VCaP (cell line): Measurements from ENCODE around the gene CD40.

Experiments
- H3K27ac ChIP-seq: fragments of 450-650 bp; 2 replicates; pipeline ENCODE4 v1.5.1; 2017
- CTCF ChIP-seq: fragments of 450-650 bp; conservative IDR thresholded peaks from 2 replicates; pipeline ENCODE4 v1.5.1; 2017; ENCODE audit warnings: mild to moderate bottlenecking, moderate library complexity

CD40 gene

GRCh38 chr20:46154796-46155195 is 36.7 kb downstream of the CD40 start:
- TF ChIP-seq CTCF, result no peak
- H3K27ac ChIP-seq, result no peak overlapping the region

DNA sequence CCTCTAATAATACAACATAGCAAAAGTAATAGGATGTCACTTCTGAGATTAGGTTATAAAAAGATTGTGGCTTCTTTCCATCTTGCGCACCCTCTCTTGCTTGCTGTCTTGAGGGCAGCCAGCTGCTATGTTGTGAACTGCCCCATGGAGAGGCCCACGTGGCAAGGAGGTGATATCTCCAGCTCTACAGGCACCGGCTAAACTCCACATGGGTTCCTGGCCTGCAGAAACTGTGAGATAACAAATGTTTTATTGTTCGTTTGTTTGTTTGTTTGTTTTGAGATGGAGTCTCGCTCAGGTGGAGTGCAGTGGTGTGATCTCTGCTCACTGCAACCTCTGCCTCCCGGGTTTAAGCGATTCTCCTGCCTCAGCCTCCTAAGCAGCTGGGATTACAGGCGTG is 38.0 kb downstream of the CD40 start:
- H3K27ac ChIP-seq, result no peak overlapping the region
- TF ChIP-seq CTCF, result no peak

DNA sequence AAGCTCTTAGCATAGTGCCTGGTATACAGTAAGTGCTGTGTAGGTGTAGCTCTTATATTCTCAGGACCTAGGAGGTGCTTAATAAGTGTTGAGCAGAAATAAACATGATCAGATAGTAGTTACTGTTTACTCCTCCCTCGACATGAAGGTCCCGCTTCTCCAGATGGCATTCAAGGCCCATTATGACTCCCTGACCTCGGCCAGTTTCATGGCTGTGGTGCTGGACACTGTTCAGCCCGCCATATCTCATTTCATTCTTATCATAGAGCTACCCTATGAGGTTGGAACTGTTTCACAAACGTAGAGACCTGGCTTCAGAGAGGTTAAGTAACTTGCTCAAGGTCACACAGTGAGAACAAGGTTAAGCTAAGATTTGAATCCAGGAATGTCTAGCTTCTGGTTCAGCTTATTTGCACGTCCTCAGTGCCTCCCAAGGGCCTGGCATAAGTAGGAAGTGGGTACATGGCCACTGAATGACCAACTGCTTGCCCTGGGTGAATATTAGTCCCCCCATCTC is 39.0 kb downstream of the CD40 start:
- no peak overlapping the region for H3K27ac ChIP-seq
- TF ChIP-seq CTCF, result no peak

GRCh38 chr20:46157625-46158024 is 39.5 kb downstream of the CD40 start:
- H3K27ac ChIP-seq, result no peak overlapping the region
- no peak for TF ChIP-seq CTCF

DNA sequence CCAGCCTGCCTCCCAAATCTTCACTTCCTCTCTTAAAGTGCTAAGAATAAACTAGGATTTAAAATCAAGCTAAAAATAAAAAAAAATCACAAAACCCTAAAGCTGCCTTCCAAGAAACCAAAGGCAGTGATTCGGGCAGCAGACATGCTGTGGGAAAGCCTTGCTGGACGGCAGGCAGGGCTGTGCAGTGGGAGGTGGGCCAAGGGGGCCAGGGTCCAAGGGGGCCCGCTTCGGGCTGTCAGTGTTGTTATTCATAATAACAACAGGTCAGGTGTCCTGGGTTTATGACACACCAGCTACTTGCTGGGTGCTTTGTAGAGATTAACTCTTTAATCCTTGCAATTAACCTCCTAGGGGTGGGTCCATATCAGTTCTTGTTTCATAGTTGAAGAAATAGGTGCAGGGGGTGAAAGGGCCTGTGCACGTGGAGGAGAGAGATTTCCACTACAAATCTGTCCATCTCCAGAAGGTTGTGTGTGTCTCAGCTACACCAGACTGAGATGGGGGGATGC is 40.4 kb downstream of the CD40 start:
- H3K27ac ChIP-seq, result no peak overlapping the region
- no peak for TF ChIP-seq CTCF

GRCh38 chr20:46159101-46159897 is 41.2 kb downstream of the CD40 start:
- TF ChIP-seq CTCF, result no peak

GRCh38 chr20:46160661-46161060 is 42.5 kb downstream of the CD40 start:
- TF ChIP-seq CTCF, result no peak
- H3K27ac ChIP-seq, result no peak overlapping the region

More at GRCh38 chr20:46159101-46159897, 41.2 kb downstream of the CD40 start:
- no peak overlapping the region for H3K27ac ChIP-seq
